Retinal pigment epithelial cell (primary cell): Measurements from ENCODE around the gene CSN2.
A peak's percentile ranks its signal among the peaks of the same experiment; 100 is the strongest.

Experiments used
- DNase-seq: peaks from one replicate; pipeline ENCODE4 v3.0.0-alpha.2; 2010; ENCODE audit warnings: low read depth
- H3K4me3 ChIP-seq: 2 replicates; pipeline ENCODE4 v1.5.1; 2011; ENCODE audit warnings: mild to moderate bottlenecking, low read length, control low read depth, moderate library complexity
- TF ChIP-seq, protein P1 (sequence below): conservative IDR thresholded peaks from 2 replicates; pipeline ENCODE4 v1.5.1; 2011; ENCODE audit warnings: low read depth, low read length, control low read depth, inconsistent platforms

The CSN2 gene, protein sequence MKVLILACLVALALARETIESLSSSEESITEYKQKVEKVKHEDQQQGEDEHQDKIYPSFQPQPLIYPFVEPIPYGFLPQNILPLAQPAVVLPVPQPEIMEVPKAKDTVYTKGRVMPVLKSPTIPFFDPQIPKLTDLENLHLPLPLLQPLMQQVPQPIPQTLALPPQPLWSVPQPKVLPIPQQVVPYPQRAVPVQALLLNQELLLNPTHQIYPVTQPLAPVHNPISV

DNA sequence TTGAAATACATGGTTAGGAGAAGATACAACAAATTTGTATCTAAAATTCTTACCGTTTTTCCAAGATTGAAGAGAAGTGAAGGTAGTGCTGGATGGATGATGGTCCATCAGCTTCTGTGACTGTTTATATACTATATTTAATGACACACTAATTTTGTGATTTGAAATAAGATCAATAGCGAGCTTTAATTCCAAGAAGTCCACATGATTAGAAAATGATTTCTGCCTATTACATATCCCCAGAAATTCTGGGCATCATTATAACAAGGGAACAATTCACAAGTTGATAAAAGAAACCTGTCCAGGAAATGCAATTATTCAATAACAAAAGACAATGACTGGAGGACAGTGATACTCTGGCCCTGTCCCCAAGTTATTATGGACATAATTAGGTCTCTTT, at the start of gene CSN2:
TSS of gene CSN2 (minus strand) at position 101 of the 400 bp plus-strand sequence. CDS start 4,733 bp downstream, outside the sequence.
- TF ChIP-seq, protein P1, sequence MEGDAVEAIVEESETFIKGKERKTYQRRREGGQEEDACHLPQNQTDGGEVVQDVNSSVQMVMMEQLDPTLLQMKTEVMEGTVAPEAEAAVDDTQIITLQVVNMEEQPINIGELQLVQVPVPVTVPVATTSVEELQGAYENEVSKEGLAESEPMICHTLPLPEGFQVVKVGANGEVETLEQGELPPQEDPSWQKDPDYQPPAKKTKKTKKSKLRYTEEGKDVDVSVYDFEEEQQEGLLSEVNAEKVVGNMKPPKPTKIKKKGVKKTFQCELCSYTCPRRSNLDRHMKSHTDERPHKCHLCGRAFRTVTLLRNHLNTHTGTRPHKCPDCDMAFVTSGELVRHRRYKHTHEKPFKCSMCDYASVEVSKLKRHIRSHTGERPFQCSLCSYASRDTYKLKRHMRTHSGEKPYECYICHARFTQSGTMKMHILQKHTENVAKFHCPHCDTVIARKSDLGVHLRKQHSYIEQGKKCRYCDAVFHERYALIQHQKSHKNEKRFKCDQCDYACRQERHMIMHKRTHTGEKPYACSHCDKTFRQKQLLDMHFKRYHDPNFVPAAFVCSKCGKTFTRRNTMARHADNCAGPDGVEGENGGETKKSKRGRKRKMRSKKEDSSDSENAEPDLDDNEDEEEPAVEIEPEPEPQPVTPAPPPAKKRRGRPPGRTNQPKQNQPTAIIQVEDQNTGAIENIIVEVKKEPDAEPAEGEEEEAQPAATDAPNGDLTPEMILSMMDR, result no peak
- no peak for DNase-seq
- no peak within 1 kb of the TSS for H3K4me3 ChIP-seq

DNA sequence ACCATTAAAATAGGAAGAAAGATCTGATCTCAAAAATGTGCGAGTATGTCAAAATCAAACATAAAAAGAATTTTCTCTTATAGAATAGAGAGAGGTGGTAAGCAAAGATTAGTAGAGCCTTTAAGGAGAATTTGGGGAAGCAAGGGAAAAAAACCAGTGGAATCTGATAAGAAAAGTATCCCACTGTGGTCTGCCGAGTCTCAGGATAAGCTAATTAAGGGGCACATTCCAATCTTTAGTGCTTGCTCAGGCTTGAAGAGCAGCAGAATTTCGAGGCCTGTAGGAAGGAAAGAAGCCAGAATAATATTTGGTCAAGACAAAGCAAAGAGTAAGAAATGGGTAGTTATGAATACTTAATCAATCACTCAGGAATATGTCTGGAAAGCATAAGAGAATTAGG, 43.2 kb upstream of the CSN2 start:
- TF ChIP-seq, protein P1, result no peak
- no peak overlapping the region for H3K4me3 ChIP-seq
- DNase-seq, result peak; percentile 7

DNA sequence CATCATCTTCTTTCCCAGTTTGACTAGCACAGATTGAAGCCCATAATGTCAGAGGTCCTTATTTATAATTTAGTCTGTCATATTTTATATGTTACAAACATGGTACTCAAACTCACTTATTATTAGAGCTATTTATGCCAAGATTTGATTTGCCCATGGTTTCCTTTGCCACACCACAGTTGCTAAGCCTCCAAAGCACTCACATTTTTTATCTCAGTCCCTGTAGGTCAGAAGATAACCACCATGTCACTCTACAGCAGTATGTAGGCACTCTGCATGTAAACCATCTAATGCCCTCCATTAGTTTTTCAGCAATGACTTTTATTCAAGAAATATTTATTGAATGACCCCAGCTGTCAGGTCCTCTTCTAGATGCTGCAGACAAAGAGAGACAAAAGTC, 37.0 kb upstream of the CSN2 start:
- no peak for DNase-seq
- H3K4me3 ChIP-seq, result no peak overlapping the region
- TF ChIP-seq, protein P1, result no peak

DNA sequence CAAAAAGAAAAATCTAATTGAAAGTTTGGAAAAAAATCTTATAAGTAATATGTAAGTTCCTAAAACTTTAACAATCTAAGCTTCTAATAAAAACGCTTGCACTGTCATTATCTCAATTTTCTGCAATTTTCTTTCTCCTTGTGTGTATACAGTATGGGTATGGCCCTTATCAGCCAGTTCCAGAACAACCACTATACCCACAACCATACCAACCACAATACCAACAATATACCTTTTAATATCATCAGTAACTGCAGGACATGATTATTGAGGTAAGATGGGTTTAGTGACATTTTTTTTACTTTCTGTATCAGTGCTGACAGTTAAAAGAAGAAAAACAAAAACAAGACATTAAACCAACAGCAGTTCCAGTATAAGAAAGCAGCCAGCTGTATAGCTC, 35.2 kb upstream of the CSN2 start:
- DNase-seq, result no peak
- TF ChIP-seq, protein P1, result no peak
- H3K4me3 ChIP-seq, result no peak overlapping the region

DNA sequence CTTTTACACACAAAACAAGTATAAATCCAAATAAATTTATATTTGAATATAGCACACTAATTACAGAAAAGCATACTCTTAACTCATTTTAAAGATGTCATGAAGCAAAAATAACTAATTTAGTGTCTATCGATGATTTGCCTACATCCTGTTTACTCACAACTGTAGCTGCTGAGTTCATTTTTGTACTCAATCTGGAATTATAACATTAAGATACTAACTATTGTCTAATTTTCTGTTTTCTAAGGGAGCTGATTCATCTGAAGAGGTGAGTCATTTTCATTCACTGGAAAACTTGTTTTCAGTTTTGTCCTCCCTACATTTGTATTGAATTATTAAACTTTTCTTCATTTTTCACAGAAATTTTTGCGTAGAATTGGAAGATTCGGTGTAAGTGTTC, 33.9 kb upstream of the CSN2 start:
- H3K4me3 ChIP-seq, result no peak overlapping the region
- TF ChIP-seq, protein P1, result no peak
- no peak for DNase-seq

DNA sequence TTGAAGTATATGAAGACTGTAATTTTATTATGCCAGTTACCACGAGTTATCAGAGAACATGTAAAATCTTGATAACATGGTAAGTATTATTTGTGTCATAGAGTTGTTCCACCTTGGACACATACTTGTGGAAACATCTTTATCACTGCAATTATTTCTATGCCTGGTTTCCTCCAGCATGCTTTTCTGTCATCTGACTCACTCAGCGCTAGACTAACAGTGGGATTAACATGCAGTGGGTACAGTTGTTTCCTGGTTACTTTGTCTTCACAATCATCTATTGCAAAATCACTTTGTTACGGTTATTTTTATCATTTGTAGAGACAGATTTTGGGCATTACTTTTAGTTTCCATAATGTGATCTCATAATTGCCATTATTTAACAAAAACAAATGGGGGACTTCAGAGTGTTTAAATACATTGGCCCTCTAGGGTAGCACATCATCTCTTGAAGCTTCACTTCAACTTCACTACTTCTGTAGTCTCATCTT, 30.0 kb upstream of the CSN2 start, which contains the start of gene STATH:
TSS of gene STATH (plus strand) at position 441 of the 491 bp plus-strand sequence. CDS start 2,472 bp downstream, outside the sequence.
- DNase-seq, result peak; percentile 18
- TF ChIP-seq, protein P1, result no peak
- H3K4me3 ChIP-seq, result no peak within 1 kb of the TSS

DNA sequence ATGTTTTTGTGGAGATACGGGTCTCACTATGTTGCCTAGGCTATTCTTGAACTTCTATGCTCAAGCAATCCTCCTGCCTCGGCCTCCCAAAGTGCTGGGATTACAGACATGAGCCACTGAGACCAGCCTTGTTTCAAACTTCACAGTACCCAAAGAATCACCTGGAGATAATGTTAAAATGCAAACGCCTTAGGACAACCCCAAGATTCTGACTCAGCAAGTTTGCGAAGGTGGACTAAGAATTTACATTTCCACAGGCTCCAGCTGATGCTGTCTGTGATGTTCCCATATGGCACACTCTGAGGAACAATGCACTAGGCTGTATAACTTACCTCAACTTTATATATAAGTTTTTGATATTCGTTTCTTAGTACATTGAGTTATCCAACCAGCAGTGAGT, 29.3 kb upstream of the CSN2 start:
- no peak overlapping the region for H3K4me3 ChIP-seq
- TF ChIP-seq, protein P1, result no peak
- DNase-seq, result no peak
